HG03139 (cell line): ENCODE data around the gene SLMAP.
"Not testable (repeated sequence)": the region's sequence is repeated elsewhere in the genome, so short reads cannot be mapped to it uniquely, and the experiment has no call there.

Experiments used
- ATAC-seq: cut with Tn5 transposase; IDR thresholded peaks from one replicate; pipeline ENCODE4 v1.9.1; 2021; ENCODE audit not compliant: unreplicated experiment

SLMAP gene

GRCh38 chr3:57788624-57789018, 32.5 kb downstream of the SLMAP start:
- no peak for ATAC-seq

GRCh38 chr3:57791245-57791644, 35.1 kb downstream of the SLMAP start:
- ATAC-seq = no peak

GRCh38 chr3:57792198-57792597, 36.1 kb downstream of the SLMAP start:
- ATAC-seq = no peak

- no peak for ATAC-seq
These were observed 37.7 kb downstream of the SLMAP start for GRCh38 chr3:57793737-57794187.

- ATAC-seq = no peak
These were observed 38.4 kb downstream of the SLMAP start for GRCh38 chr3:57794501-57794900.

- no peak for ATAC-seq
These were observed 38.8 kb downstream of the SLMAP start for GRCh38 chr3:57794951-57795350.

GRCh38 chr3:57796261-57796660, 40.2 kb downstream of the SLMAP start:
- no peak for ATAC-seq

- ATAC-seq = no peak
These were observed 41.8 kb downstream of the SLMAP start for GRCh38 chr3:57797701-57798487.

- no peak for ATAC-seq
These were observed 47.6 kb downstream of the SLMAP start for GRCh38 chr3:57803647-57804081.

- ATAC-seq = no peak
These were observed 49.2 kb downstream of the SLMAP start for GRCh38 chr3:57805266-57805665.

GRCh38 chr3:57805674-57806073, 49.6 kb downstream of the SLMAP start:
- no peak for ATAC-seq

GRCh38 chr3:57806195-57806594, 50.1 kb downstream of the SLMAP start:
- not testable (repeated sequence) for ATAC-seq

- ATAC-seq = no peak
These were observed 53.0 kb downstream of the SLMAP start for GRCh38 chr3:57808961-57809608.

- ATAC-seq = no peak
These were observed 53.5 kb downstream of the SLMAP start for GRCh38 chr3:57809609-57809968.

- ATAC-seq = no peak
These were observed 53.9 kb downstream of the SLMAP start for GRCh38 chr3:57810048-57810447.

- ATAC-seq = no peak
These were observed 54.5 kb downstream of the SLMAP start for GRCh38 chr3:57810471-57811137.

- ATAC-seq = no peak
These were observed 58.9 kb downstream of the SLMAP start for GRCh38 chr3:57815036-57815435.

GRCh38 chr3:57816471-57817095, 60.5 kb downstream of the SLMAP start:
- no peak for ATAC-seq

GRCh38 chr3:57818772-57819171, 62.7 kb downstream of the SLMAP start:
- ATAC-seq = no peak

- no peak for ATAC-seq
These were observed 64.4 kb downstream of the SLMAP start for GRCh38 chr3:57820479-57820878.

- no peak for ATAC-seq
These were observed 65.7 kb downstream of the SLMAP start for GRCh38 chr3:57821765-57822164.

GRCh38 chr3:57822686-57823085, 66.6 kb downstream of the SLMAP start:
- no peak for ATAC-seq
